Activated T-cell treated with anti-CD3 and anti-CD28 coated beads, Interleukin-2, amount 50 U/mL, for 24 hours (primary cell): Measurements from ENCODE around the gene RGPD6.
"Not testable (repeated sequence)": the region's sequence is repeated elsewhere in the genome, so short reads cannot be mapped to it uniquely, and the experiment has no call there.

Source experiments
- DNase-seq: peaks from one replicate; pipeline ENCODE4 v3.0.0-alpha.2; 2020
- H3K27ac Mint-ChIP-seq: 2 replicates; pipeline ENCODE4 v1.8.0; 2020; ENCODE audit warnings: mild to moderate bottlenecking, mixed read lengths
- H3K27me3 Mint-ChIP-seq: 2 replicates; pipeline ENCODE4 v1.8.0; 2020; ENCODE audit warnings: mixed read lengths
- H3K36me3 Mint-ChIP-seq: 2 replicates; pipeline ENCODE4 v1.8.0; 2020; ENCODE audit warnings: low read depth, mixed read lengths
- H3K4me1 Mint-ChIP-seq: 2 replicates; pipeline ENCODE4 v1.8.0; 2020; ENCODE audit warnings: low read depth, mixed read lengths
- H3K4me3 Mint-ChIP-seq: 2 replicates; pipeline ENCODE4 v1.8.0; 2020; ENCODE audit warnings: mild to moderate bottlenecking, moderate library complexity, mixed read lengths
- H3K9me3 Mint-ChIP-seq: 2 replicates; pipeline ENCODE4 v1.8.0; 2020; ENCODE audit warnings: mixed read lengths

Gene RGPD6

GRCh38 chr2:110465312-110465711 lies 111.7 kb downstream of the RGPD6 start:
- not testable (repeated sequence) for H3K27ac Mint-ChIP-seq, H3K27me3 Mint-ChIP-seq, H3K36me3 Mint-ChIP-seq, H3K4me3 Mint-ChIP-seq, DNase-seq, H3K4me1 Mint-ChIP-seq, H3K9me3 Mint-ChIP-seq
